ENCODE results near the gene SPECC1.
"Not testable (repeated sequence)": the region's sequence is repeated elsewhere in the genome, so short reads cannot be mapped to it uniquely, and the experiment has no call there.

SPECC1 gene

DNA sequence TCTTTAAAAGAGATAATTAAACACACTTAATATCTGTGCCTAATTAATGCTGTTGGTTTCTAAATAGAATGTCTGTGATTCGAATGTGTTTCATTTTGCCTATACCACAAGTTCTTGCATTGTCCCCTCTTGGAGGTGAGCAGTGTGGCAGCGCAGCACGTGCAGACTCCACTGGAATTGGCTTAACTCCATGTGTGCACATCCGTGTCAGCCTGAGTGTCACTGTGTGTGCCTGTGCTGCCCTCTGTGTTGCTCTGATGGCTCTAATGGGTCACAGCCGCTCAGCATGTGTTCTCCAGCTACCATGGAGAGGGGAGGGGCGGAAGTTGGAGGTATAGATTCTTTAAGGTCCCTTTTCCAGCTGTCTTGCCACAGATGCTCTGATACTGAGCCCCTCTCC lies 226.6 kb downstream of the SPECC1 start:
- no peak for DNase-seq (ENCODE audit: low read depth)
- TF ChIP-seq, protein P1, sequence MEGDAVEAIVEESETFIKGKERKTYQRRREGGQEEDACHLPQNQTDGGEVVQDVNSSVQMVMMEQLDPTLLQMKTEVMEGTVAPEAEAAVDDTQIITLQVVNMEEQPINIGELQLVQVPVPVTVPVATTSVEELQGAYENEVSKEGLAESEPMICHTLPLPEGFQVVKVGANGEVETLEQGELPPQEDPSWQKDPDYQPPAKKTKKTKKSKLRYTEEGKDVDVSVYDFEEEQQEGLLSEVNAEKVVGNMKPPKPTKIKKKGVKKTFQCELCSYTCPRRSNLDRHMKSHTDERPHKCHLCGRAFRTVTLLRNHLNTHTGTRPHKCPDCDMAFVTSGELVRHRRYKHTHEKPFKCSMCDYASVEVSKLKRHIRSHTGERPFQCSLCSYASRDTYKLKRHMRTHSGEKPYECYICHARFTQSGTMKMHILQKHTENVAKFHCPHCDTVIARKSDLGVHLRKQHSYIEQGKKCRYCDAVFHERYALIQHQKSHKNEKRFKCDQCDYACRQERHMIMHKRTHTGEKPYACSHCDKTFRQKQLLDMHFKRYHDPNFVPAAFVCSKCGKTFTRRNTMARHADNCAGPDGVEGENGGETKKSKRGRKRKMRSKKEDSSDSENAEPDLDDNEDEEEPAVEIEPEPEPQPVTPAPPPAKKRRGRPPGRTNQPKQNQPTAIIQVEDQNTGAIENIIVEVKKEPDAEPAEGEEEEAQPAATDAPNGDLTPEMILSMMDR (IDR thresholded peaks at IDR 0.05; ENCODE audit: control insufficient read depth, extremely low read depth, insufficient read depth): no peak
- H3K4me3 ChIP-seq (ENCODE audit: low read depth, low read length): no peak overlapping the region

DNA sequence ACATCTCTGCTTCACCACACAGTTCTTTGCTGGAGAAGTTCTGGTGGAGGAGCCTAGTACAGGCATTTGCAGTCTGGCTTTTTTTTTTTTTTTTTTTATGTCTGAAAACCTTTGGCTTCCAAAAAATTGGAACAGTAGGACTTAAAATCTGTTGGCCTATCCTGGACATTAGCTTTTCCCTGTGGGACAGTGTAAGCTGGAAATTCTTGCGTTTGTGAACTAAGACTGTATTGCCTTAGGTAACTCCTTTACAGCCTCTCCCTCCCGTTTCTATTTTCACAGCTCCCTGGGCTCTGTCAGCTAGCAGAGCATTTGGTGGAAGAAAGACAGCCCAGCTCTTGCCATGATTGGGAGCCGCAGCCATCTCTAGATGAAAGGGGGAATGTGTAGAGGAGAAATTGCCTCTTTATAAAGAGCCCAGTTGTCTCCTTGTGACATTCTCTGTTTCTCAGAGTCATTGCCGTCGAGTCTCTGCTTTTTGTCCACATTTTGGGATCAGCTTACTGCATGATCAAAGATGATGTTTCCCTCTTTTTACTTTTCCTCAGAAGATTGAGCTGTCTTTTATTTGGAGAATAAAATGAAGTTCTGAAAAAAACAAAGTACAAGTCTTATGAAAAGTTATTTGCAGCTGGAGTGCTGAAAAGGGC lies 227.5 kb downstream of the SPECC1 start:
- no peak for DNase-seq (ENCODE audit: low read depth)
- TF ChIP-seq, protein P1 (IDR thresholded peaks at IDR 0.05; ENCODE audit: control insufficient read depth, extremely low read depth, insufficient read depth): no peak
- no peak overlapping the region for H3K4me3 ChIP-seq (ENCODE audit: low read depth, low read length)

DNA sequence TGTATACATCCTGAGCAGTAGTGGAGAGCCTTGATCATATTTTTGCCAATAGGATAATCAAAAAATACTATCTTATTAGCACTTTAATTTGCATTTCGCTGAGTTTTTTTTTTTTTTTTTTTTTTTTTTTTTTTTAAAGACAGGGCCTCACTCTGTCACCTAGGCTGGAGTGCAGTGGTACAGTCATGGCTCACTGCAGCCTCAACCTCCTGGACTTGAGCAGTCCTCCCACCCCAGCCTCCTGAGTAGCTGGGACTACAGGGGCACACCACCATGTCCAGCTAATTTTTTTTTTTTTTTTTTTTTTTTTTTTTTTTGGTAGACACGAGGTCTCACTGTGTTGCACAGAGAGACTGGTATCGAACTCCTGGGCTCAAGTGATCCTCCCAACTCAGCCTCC lies 230.6 kb downstream of the SPECC1 start:
- not testable (repeated sequence) for DNase-seq (ENCODE audit: low read depth); H3K4me3 ChIP-seq (ENCODE audit: low read depth, low read length)

DNA sequence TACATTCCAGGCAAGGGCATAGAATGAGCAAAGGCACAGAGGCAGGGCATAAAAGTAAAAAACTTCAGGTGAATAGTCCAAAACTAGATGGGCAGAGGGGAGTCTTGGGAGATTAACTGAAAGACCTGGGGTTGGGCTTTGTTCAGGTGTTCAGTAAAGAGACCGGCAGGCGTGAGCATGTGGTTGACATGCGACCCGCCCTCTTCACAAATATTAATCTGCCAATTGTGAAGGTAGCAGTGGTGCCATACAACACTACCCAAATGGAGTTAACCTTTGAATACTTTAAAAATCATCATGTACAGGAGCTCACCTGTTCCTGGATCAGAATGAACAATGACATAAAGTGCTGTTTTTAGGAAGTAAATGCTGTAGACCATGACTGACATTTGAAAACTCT lies 232.7 kb downstream of the SPECC1 start:
- H3K4me3 ChIP-seq (ENCODE audit: low read depth, low read length): no peak overlapping the region
- TF ChIP-seq, protein P1 (IDR thresholded peaks at IDR 0.05; ENCODE audit: control insufficient read depth, extremely low read depth, insufficient read depth): no peak
- DNase-seq (ENCODE audit: low read depth): no peak

DNA sequence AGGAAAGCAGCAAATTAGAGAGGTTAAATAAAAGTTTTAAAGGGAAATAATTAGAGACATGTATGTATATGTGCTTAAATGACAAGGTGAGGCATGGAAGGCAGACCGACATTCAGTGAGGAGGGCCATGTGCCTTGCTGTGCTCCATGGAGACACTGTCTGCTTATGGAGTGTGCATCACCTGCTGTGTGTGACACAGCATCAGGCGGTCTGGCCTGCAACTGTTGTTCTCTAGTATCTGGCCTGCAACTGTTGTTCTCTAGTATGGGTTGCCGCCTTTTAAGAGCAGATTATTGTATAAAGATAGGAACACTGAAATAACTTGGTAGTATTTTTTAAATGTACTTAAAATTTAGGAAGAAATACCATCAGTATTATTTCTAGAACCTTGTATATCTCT lies 233.1 kb downstream of the SPECC1 start:
- TF ChIP-seq, protein P1 (IDR thresholded peaks at IDR 0.05; ENCODE audit: control insufficient read depth, extremely low read depth, insufficient read depth): no peak
- no peak overlapping the region for H3K4me3 ChIP-seq (ENCODE audit: low read depth, low read length)
- no peak for DNase-seq (ENCODE audit: low read depth)

DNA sequence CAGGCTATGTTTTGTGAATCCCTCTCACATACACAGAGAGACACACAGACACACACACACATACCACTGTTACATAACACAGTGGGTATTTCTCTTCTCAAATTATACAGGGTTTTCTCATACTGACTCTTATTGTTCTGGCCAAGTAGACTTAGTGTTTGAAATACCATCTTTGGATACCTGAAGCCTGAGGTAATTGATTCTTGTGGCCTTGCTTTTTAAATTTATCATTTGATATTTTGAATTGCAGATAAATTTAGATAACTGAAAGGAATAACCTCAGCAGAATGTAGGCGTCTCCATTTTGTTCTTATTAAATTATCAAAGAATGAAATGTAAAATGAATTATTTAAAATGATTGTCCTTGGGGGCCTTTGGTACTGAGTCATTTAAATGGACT lies 234.4 kb downstream of the SPECC1 start:
- no peak for DNase-seq (ENCODE audit: low read depth)
- H3K4me3 ChIP-seq (ENCODE audit: low read depth, low read length): no peak overlapping the region
- TF ChIP-seq, protein P1 (IDR thresholded peaks at IDR 0.05; ENCODE audit: control insufficient read depth, extremely low read depth, insufficient read depth): no peak

DNA sequence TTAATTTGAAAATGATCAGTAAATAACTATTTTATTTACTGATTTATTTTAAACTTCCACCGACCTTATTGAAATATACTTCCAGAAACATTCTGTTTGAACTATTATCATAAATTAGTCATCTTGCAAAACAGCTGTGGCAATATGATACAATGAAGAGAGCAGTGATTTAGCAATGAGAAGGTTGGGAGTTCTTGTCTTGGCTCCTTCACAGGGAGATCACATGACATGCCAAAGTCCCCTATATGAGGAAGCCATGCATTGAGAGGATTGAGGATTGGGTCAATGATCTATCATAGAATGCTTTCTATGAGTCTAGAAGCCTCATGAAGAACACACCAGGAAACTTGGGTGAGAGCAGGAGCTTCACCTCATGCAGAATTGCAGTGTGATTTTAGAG lies 235.5 kb downstream of the SPECC1 start:
- TF ChIP-seq, protein P1 (IDR thresholded peaks at IDR 0.05; ENCODE audit: control insufficient read depth, extremely low read depth, insufficient read depth): no peak
- DNase-seq (ENCODE audit: low read depth): no peak
- no peak overlapping the region for H3K4me3 ChIP-seq (ENCODE audit: low read depth, low read length)
